GM11168 (cell line): Measurements from ENCODE around the gene TENM4.
"Not testable (repeated sequence)": the region's sequence is repeated elsewhere in the genome, so short reads cannot be mapped to it uniquely, and the experiment has no call there.

Experiments used
- in situ Hi-C: fragments of 300-500 bp; cut with MboI; formaldehyde crosslinking; loops from one replicate; pipeline ENCODE4 v1.12.0; 2022; ENCODE audit warnings: low sequenced_read_pairs; ENCODE audit not compliant: unreplicated experiment

TENM4 gene

GRCh38 chr11:78653294-78653909 lies 787.4 kb downstream of the TENM4 start:
- in situ Hi-C loops, result loop anchor here (25.0 kb wide), 1 partner anchor 409 kb away; no protein-coding TSS in a partner anchor

- in situ Hi-C loops, result loop anchor here (25.0 kb wide), 1 partner anchor 409 kb away; no protein-coding TSS in a partner anchor
Observed at GRCh38 chr11:78652843-78653239, 788.0 kb downstream of the TENM4 start.

- in situ Hi-C loops, result loop anchor here (25.0 kb wide), 1 partner anchor 410 kb away; no protein-coding TSS in a partner anchor
Observed at GRCh38 chr11:78651923-78652842, 788.6 kb downstream of the TENM4 start.

GRCh38 chr11:78651136-78651775 lies 789.6 kb downstream of the TENM4 start:
- in situ Hi-C loops, result loop anchor here (25.0 kb wide), 1 partner anchor 411 kb away; no protein-coding TSS in a partner anchor

GRCh38 chr11:78649361-78650215 lies 791.2 kb downstream of the TENM4 start:
- in situ Hi-C loops, result loop anchor here (10.0 to 25.0 kb wide), 2 partner anchors 65 to 413 kb away; no protein-coding TSS in a partner anchor

- in situ Hi-C loops, result loop anchor here (10.0 kb wide), 1 partner anchor 67 kb away; no protein-coding TSS in a partner anchor
Observed at GRCh38 chr11:78647986-78648875, 792.6 kb downstream of the TENM4 start.

GRCh38 chr11:78647266-78647915 lies 793.4 kb downstream of the TENM4 start:
- in situ Hi-C loops, result loop anchor here (10.0 kb wide), 1 partner anchor 67 kb away; no protein-coding TSS in a partner anchor

GRCh38 chr11:78646564-78647185 lies 794.2 kb downstream of the TENM4 start:
- in situ Hi-C loops, result loop anchor here (10.0 kb wide), 1 partner anchor 68 kb away; no protein-coding TSS in a partner anchor

GRCh38 chr11:78645226-78646202 lies 795.3 kb downstream of the TENM4 start:
- in situ Hi-C loops, result loop anchor here (10.0 kb wide), 1 partner anchor 69 kb away; no protein-coding TSS in a partner anchor

- in situ Hi-C loops, result loop anchor here (10.0 kb wide), 1 partner anchor 71 kb away; no protein-coding TSS in a partner anchor
Observed at GRCh38 chr11:78643676-78644056, 797.2 kb downstream of the TENM4 start.

- in situ Hi-C loops, result loop anchor here (10.0 kb wide), 1 partner anchor 72 kb away; no protein-coding TSS in a partner anchor
Observed at GRCh38 chr11:78642979-78643675, 797.7 kb downstream of the TENM4 start.

GRCh38 chr11:78641541-78641940 lies 799.3 kb downstream of the TENM4 start:
- in situ Hi-C loops, result loop anchor here (10.0 kb wide), 1 partner anchor 73 kb away; no protein-coding TSS in a partner anchor

- in situ Hi-C loops, result no loop called here
Observed at GRCh38 chr11:78638704-78639380, 802.0 kb downstream of the TENM4 start.

GRCh38 chr11:78637527-78637926 lies 803.3 kb downstream of the TENM4 start:
- in situ Hi-C loops, result not testable (repeated sequence)
